HG03354 (cell line): ENCODE measurements around the gene APLP2.
A peak's percentile ranks its signal among the peaks of the same experiment; 100 is the strongest.

Experiments used
- ATAC-seq: cut with Tn5 transposase; IDR thresholded peaks from one replicate; pipeline ENCODE4 v1.9.1; 2021; ENCODE audit warnings: mild to moderate bottlenecking; ENCODE audit not compliant: unreplicated experiment, poor library complexity, severe bottlenecking

Gene APLP2

DNA sequence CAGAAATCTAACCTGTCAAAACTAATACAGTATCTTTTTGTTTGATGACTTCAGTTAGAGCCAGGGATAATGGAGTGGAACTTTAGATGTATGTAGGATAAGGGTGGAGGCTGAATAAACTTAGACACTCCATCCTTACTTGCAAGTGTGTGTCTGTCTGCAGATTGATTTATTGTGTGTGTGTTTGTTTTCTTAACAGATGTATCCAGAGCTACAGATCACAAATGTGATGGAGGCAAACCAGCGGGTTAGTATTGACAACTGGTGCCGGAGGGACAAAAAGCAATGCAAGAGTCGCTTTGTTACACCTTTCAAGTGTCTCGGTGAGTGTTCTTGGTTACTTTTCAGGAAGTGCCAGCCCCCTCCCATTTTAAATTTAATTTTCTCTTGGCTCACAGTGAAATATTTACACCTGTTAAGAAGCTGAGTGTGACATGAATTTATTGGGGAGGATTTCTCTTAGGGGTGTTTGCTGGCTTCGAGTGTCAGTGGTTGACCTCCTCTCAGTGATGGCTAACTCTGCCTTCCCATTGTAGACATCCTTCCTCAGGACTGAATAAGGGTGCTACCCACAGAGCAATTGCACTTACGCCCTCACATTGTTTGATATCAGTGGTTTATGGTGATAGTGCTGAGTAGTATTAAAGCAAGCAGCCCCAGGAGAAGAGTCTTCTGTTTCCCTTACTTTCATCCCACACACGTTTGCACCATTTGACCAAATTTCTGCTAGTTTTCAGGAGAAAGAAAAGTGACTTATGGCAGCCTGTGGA, 40.8 kb downstream of the APLP2 start:
- ATAC-seq, result no peak

- no peak for ATAC-seq
These were observed 42.6 kb downstream of the APLP2 start for GRCh38 chr11:130112071-130112830.

- ATAC-seq, result no peak
These were observed 44.6 kb downstream of the APLP2 start for GRCh38 chr11:130114281-130114680.

DNA sequence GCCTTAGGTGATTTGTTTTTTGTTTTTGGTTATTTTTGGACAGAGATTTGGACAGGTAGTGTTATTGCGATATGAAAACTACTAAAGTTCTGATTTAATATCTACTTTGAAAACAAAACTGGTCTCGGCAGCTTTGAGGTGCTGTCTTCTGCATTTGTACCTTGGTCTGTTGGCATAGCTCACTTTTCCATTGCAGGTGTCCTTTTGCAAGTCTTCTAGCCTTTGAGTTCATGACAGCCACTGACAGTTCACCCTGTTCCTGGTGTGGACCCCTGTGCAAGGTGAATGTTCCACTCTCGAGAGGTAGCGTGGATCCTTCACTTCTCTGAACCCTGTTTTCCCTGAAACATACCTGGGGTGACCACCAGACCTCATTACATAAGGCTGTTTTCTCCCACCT, 45.0 kb downstream of the APLP2 start:
- no peak for ATAC-seq

GRCh38 chr11:130115218-130115617, 45.5 kb downstream of the APLP2 start:
- no peak for ATAC-seq

GRCh38 chr11:130118165-130118564, 48.5 kb downstream of the APLP2 start:
- peak; percentile 87 for ATAC-seq

DNA sequence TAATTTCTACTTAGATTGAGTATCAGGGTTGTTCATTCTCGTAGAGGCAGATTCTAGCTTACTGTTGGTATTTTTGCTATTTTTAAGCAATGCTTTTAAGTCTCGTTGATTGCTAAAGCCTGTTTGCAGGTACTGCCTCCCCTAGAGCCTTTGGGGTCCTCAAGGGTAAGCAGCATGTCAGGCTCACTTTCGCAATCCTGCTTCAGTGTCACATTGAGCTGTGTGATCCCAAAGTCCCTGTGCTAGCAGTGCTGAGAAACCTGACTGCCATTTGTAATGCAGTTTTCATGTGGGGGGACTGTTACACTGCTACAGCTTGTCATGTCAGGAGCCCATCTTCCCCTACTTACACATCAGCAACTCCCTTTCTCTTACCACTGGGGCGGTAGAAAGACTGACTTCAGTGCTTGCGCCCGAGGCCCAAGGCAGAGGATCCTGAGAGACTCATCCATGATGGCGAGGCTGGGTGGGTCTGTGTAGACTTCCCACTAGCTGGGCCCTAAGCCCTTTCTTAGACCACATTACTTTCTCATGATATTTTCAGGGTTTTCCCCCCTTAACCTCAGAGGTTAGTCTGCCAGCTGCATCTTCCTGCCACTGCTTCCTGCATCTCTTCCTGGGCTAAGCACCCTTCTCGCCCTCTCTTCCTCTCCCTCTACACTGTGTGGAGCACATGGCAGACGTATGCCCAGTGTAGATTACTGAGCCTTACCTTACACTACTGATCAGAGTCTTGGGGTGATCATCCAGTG, 49.1 kb downstream of the APLP2 start:
- peak; percentile 62 for ATAC-seq

DNA sequence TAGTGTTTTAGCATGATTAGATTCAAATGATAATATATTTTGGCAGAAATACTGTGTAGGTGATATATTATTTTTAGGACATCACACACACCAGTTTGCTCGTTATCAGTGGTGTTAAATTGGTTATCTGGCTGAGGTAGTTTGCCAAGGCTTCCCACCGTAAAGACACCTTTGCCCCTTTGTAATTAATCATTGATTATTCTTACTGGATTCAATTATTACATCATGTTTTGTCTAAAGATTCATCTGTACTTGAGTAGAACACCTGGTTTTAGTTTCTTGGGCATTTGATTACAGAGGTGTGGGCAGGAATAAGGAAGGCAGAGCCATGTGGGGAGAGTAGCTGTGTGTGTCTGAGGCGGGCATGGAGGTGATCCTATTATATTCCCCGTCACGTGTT, 50.4 kb downstream of the APLP2 start:
- ATAC-seq, result no peak

GRCh38 chr11:130121445-130121978, 51.8 kb downstream of the APLP2 start:
- no peak for ATAC-seq

GRCh38 chr11:130122141-130122575, 52.5 kb downstream of the APLP2 start:
- ATAC-seq, result no peak

DNA sequence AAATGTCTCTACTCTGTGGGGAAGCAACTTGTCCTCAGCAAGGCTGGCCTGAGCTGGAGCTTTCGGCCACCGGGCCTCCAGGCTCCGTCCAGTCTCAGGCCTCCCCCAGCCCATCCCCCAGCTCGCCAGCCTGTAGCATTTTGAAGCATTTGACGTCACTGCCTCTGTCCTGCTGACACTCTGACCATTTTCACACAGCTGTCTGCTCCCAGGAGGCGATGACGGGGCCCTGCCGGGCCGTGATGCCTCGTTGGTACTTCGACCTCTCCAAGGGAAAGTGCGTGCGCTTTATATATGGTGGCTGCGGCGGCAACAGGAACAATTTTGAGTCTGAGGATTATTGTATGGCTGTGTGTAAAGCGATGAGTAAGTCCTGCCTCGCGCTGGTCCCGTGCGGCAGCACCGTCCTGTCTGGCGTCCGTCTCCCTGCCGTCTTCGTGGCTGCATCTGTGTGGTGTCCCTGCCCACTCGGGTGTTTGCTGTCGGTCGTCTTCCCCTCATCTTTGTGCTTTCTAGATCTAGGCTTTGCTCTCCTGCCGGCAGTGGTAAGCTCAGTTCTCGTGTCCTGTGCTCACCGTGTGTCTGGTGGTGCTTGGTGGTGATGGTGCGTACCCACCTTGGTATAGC, 53.8 kb downstream of the APLP2 start:
- ATAC-seq, result no peak

DNA sequence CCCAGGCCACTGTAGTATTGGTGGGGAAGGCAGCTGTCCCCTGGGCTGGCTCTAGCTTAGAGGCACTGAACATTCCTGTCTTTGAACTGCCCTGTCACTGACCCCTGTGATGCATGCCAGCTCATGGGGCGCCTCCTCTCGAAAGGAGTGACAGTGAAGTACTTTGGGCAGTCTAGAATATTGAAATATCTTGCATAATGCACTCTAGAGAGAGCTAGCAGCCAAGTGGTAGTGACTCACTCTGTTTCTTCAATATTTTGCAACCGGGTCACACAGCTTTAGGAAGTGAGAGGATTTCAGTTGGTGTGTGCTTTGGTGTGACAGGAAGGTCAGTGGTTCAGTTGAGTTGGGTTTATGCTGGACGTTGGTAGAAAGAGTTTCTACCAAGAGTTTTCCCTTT, 54.4 kb downstream of the APLP2 start:
- no peak for ATAC-seq

GRCh38 chr11:130125638-130126037, 55.9 kb downstream of the APLP2 start:
- no peak for ATAC-seq

GRCh38 chr11:130126516-130126915, 56.8 kb downstream of the APLP2 start:
- ATAC-seq, result no peak

GRCh38 chr11:130127509-130127908, 57.8 kb downstream of the APLP2 start:
- ATAC-seq, result no peak

DNA sequence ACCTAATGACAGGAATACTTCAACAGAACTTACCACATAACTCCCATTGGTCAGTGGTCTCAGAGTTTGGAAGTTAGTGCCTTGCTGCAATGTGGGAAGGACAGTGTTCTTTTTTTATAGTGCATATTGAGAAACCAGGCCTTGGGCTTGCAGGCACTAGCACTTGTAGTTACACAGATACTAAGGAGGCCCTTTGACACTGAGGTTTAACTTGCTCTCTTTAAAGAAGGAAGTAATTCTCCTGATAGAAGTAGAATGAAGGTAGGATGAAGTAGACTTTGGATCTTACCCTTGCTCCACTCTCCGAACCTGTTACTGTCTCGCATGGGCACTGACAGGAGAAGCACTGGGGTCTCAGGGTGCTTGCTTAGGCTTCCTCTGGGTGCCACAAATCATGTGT, 58.9 kb downstream of the APLP2 start:
- ATAC-seq, result no peak

DNA sequence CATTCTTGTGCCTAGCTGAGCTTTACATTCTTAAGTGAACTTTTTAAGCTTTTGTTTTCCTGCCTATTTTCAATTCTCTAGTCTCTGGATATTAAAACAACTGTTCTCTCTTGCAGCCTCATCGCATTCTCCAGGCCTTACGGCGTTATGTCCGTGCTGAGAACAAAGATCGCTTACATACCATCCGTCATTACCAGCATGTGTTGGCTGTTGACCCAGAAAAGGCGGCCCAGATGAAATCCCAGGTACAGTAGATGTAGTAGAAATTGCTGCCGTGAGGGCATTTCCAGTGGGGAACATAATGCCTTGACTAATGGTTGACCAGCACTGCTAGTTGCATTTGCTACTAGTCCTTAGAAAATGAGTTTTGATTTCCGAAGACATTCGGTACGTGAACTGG, 60.2 kb downstream of the APLP2 start:
- no peak for ATAC-seq

GRCh38 chr11:130131961-130132850, 62.5 kb downstream of the APLP2 start:
- ATAC-seq, result peak; percentile 78

- no peak for ATAC-seq
These were observed 64.0 kb downstream of the APLP2 start for GRCh38 chr11:130133716-130134115.
